K562 (cell line): ENCODE measurements around the gene MLX. TPM values are rescaled to one million over a fixed set of nuclear protein-coding genes. Genes with fewer than 3 reads are reported as not detected.

Experiments
- BCL6 ChIP-seq: fragments of 250-450 bp; sonication (Bioruptor Pico); IDR thresholded peaks from 2 replicates; pipeline ENCODE4 v1.4.0; 2020
- CBX3 ChIP-seq, 2 experiments: IDR thresholded peaks; 1 replicate in 1 of 2; 2 replicates in 1 of 2; pipeline ENCODE4 v1.6.1; 2012; ENCODE audit warnings: inconsistent platforms in 2 of 2, low read length in 2 of 2, borderline replicate concordance in 1 of 2, control low read depth in 1 of 2
- CGGBP1 ChIP-seq: fragments of 250-450 bp; sonication (Bioruptor Pico); IDR thresholded peaks from 2 replicates; pipeline ENCODE4 v1.9.0; 2021; ENCODE audit warnings: mild to moderate bottlenecking
- CREB3 ChIP-seq: fragments of 450-650 bp; conservative IDR thresholded peaks from 2 replicates; pipeline ENCODE4 v1.6.1; 2016; ENCODE audit warnings: missing genetic modification characterization, low read depth, mild to moderate bottlenecking, missing compliant biosample characterization, moderate library complexity
- CREB3L1 ChIP-seq: fragments of 450-650 bp; IDR thresholded peaks from 2 replicates; pipeline ENCODE4 v1.6.1; 2014; ENCODE audit warnings: low read depth, mild to moderate bottlenecking, moderate library complexity, borderline replicate concordance
- ELF2 ChIP-seq: fragments of 250-450 bp; sonication (Bioruptor Pico); IDR thresholded peaks from 2 replicates; pipeline ENCODE4 v1.5.0; 2021; ENCODE audit warnings: mild to moderate bottlenecking
- HDAC1 ChIP-seq, 2 experiments: fragments of 450-650 bp; IDR thresholded peaks; 2 replicates each; pipeline ENCODE4 v1.6.1; 2016 to 2017; ENCODE audit warnings: inconsistent platforms in 1 of 2, mild to moderate bottlenecking in 1 of 2, moderate library complexity in 1 of 2
- MAFG ChIP-seq: fragments of 450-650 bp; conservative IDR thresholded peaks from 2 replicates; pipeline ENCODE4 v1.6.1; 2016; ENCODE audit warnings: missing genetic modification characterization, missing compliant biosample characterization
- MLX ChIP-seq, 2 experiments: fragments of 450-650 bp in 1 of 2; sonication (generic) in 1 of 2; formaldehyde crosslinking; conservative IDR thresholded peaks; 2 replicates each; pipeline versions ENCODE4 v1.4.0 to v1.8.1; 2020 to 2022; ENCODE audit warnings: mild to moderate bottlenecking in 1 of 2, missing genetic modification reagents in 1 of 2
- PHF21A ChIP-seq: fragments of 450-650 bp; IDR thresholded peaks from 2 replicates; pipeline ENCODE4 v1.6.1; 2017; ENCODE audit warnings: low read depth, borderline replicate concordance
- TCF15 ChIP-seq: fragments of 250-450 bp; sonication (Bioruptor Pico); IDR thresholded peaks from 2 replicates; pipeline ENCODE4 v1.8.0; 2022; ENCODE audit warnings: moderate library complexity, mild to moderate bottlenecking, inconsistent platforms
- TRIM25 ChIP-seq: fragments of 450-650 bp; IDR thresholded peaks from 2 replicates; pipeline ENCODE4 v1.7.0; 2016; ENCODE audit warnings: borderline replicate concordance
- USF1 ChIP-seq: sonication (generic); formaldehyde crosslinking; IDR thresholded peaks from 2 replicates; pipeline ENCODE4 v1.9.0; 2022; ENCODE audit warnings: mild to moderate bottlenecking, missing genetic modification reagents
- ZBTB43 ChIP-seq: sonication (generic); formaldehyde crosslinking; IDR thresholded peaks from 2 replicates; pipeline ENCODE4 v1.8.0; 2023; ENCODE audit warnings: mild to moderate bottlenecking, missing genetic modification reagents
- ZNF24 ChIP-seq: fragments of 450-650 bp; IDR thresholded peaks from 2 replicates; pipeline ENCODE4 v1.6.1; 2016
- ZNF449 ChIP-seq: fragments of 250-450 bp; sonication (Bioruptor Pico); IDR thresholded peaks from 2 replicates; pipeline ENCODE4 v1.8.0; 2022; ENCODE audit warnings: moderate library complexity, mild to moderate bottlenecking, inconsistent platforms
- ZNF551 ChIP-seq: fragments of 250-450 bp; sonication (Bioruptor Pico); IDR thresholded peaks from 2 replicates; pipeline ENCODE4 v1.5.0; 2021; ENCODE audit warnings: mild to moderate bottlenecking, moderate library complexity
- polyA plus RNA-seq, 8 experiments: library from polyadenylated mRNA; depleted of rRNA in 4 of 8; stranded (reverse) in 5 of 8; unstranded in 3 of 8; fragments of >200 nt; fragmentation: Nextera tagmentation in 2 of 8; fragmentation: Illumina TruSeq in 1 of 8; extraction: Ambion mirVana in 2 of 8; extraction: Trizol in 1 of 8; gene quantifications; 2 replicates each; pipeline versions ENCODE4 v1.2.1 to v1.2.3, GENCODE V29; 2011 to 2014; ENCODE audit warnings: inconsistent platforms in 1 of 8, missing spikeins in 1 of 8
- total RNA-seq, 7 experiments: library from RNA; depleted of rRNA in 6 of 7; stranded (reverse); fragments of >200 nt in 6 of 7; fragmentation: Illumina TruSeq in 2 of 7; extraction: Trizol in 2 of 7; gene quantifications; 2 replicates each; pipeline versions ENCODE4 v1.2.1 to v1.2.3, GENCODE V29; 2011 to 2021; ENCODE audit warnings: low replicate concordance in 1 of 7

Gene MLX
- total and polyA plus RNA-seq, 9 of the 15 experiments (the other 6 are each of a cell fraction or from before 2014, with no cell fraction given): 42.9 to 100 (median 58.9) TPM

- TF ChIP-seq TCF15 (CRISPR knock-in tag): no peak
- TF ChIP-seq CREB3 (tag): no peak
- no peak for TF ChIP-seq ZNF551 (CRISPR knock-in tag)
- TF ChIP-seq BCL6 (CRISPR knock-in tag): no peak
- no peak for TF ChIP-seq ZNF449 (CRISPR knock-in tag)
- no peak for TF ChIP-seq ZBTB43
- no peak for TF ChIP-seq ZNF24
- no peak for TF ChIP-seq CREB3L1
- no peak for TF ChIP-seq MAFG (tag)
- TF ChIP-seq HDAC1 (IDR thresholded peaks at IDR 0.05): no peak
- no peak for TF ChIP-seq TRIM25
- no peak for TF ChIP-seq USF1 (CRISPR knock-in tag)
- no peak for TF ChIP-seq CBX3 (IDR thresholded peaks at IDR 0.05; ENCODE audit: borderline replicate concordance in 1 of 2, low read length in 2 of 2)
- no peak for TF ChIP-seq ELF2 (CRISPR knock-in tag)
- no peak for TF ChIP-seq MLX (CRISPR knock-in tag; conservative IDR thresholded peaks at IDR 0.05)
- TF ChIP-seq PHF21A: no peak
- peak; percentile 3; the same call in 1 of the 2 replicates for TF ChIP-seq CGGBP1 (CRISPR knock-in tag)
Observed at GRCh38 chr17:42531455-42532354, 35.2 kb upstream of the MLX start (continued).
